ENCODE results near the gene MECR.

MECR gene

GRCh38 chr1:29255134-29255666 lies 24.5 kb upstream of the MECR start:
- DNase-seq = no peak

GRCh38 chr1:29254346-29254745 lies 23.6 kb upstream of the MECR start:
- DNase-seq = no peak

GRCh38 chr1:29253180-29253579 lies 22.4 kb upstream of the MECR start:
- no peak for DNase-seq

- no peak for DNase-seq
These were observed 20.7 kb upstream of the MECR start for GRCh38 chr1:29251164-29252124.

- no peak for DNase-seq
These were observed 19.3 kb upstream of the MECR start for GRCh38 chr1:29249951-29250581.

- DNase-seq = no peak
These were observed 18.5 kb upstream of the MECR start for GRCh38 chr1:29249170-29249691.

GRCh38 chr1:29248409-29248808 lies 17.7 kb upstream of the MECR start:
- no peak for DNase-seq

- DNase-seq = no peak
These were observed 17.0 kb upstream of the MECR start for GRCh38 chr1:29247571-29248273.

GRCh38 chr1:29247044-29247443 lies 16.3 kb upstream of the MECR start:
- no peak for DNase-seq

GRCh38 chr1:29245876-29246275 lies 15.1 kb upstream of the MECR start:
- no peak for DNase-seq

GRCh38 chr1:29245261-29245660 lies 14.5 kb upstream of the MECR start:
- no peak for DNase-seq

GRCh38 chr1:29243871-29244200 lies 13.1 kb upstream of the MECR start:
- DNase-seq = no peak

GRCh38 chr1:29243023-29243870 lies 12.5 kb upstream of the MECR start:
- DNase-seq = no peak

- DNase-seq = no peak
These were observed 10.3 kb upstream of the MECR start for GRCh38 chr1:29240986-29241385.

GRCh38 chr1:29240400-29240837 lies 9.7 kb upstream of the MECR start:
- peak; percentile 12 for DNase-seq

- DNase-seq = no peak
These were observed 8.4 kb upstream of the MECR start for GRCh38 chr1:29239142-29239541.

GRCh38 chr1:29238620-29239002 lies 7.9 kb upstream of the MECR start:
- no peak for DNase-seq

- DNase-seq = no peak
These were observed 7.3 kb upstream of the MECR start for GRCh38 chr1:29237852-29238619.

- DNase-seq = no peak
These were observed 6.5 kb upstream of the MECR start for GRCh38 chr1:29237129-29237821.

- DNase-seq = peak; percentile 8
These were observed 6.0 kb upstream of the MECR start for GRCh38 chr1:29236712-29237128.
